CD14-positive monocyte (primary cell): Measurements from ENCODE around the gene PERCC1. TPM values are rescaled to one million over a fixed set of nuclear protein-coding genes. Genes with fewer than 3 reads are reported as not detected.
A peak's percentile ranks its signal among the peaks of the same experiment; 100 is the strongest.

Source experiments
- DNase-seq, 3 donors: peaks; one replicate each; pipeline ENCODE4 v3.0.0-alpha.2; 2011 to 2022
- H2AFZ ChIP-seq: 2 replicates; pipeline ENCODE4 v1.6.0; 2012; ENCODE audit warnings: mild to moderate bottlenecking, low read depth, low read length, inconsistent platforms; ENCODE audit not compliant: insufficient read depth, poor library complexity, severe bottlenecking
- H3K27ac ChIP-seq, 2 donors: 1 replicate in 1 of 2; 2 replicates in 1 of 2; pipeline ENCODE4 v1.5.1; 2012 to 2013; ENCODE audit warnings: low read length in 2 of 2, control low read depth in 1 of 2, inconsistent platforms in 1 of 2, low read depth in 1 of 2, mild to moderate bottlenecking in 1 of 2
- H3K27me3 ChIP-seq, 2 donors: one replicate each; pipeline versions ENCODE4 v1.6.0 to v1.6.1; 2011 to 2013; ENCODE audit warnings: low read length in 2 of 2; ENCODE audit not compliant: control insufficient read depth in 2 of 2, insufficient read depth in 2 of 2
- H3K36me3 ChIP-seq, 2 donors: replicated peaks in 1 of 2; 1 replicate in 1 of 2; 2 replicates in 1 of 2; pipeline versions ENCODE4 v1.5.1 to v1.6.1; 2012 to 2013; ENCODE audit warnings: low read length in 2 of 2, control low read depth in 1 of 2, inconsistent platforms in 1 of 2, mild to moderate bottlenecking in 1 of 2; ENCODE audit not compliant: insufficient read depth in 2 of 2, control insufficient read depth in 1 of 2
- H3K4me1 ChIP-seq, 2 donors: 1 replicate in 1 of 2; 2 replicates in 1 of 2; pipeline versions ENCODE4 v1.5.1 to v1.6.1; 2012 to 2013; ENCODE audit warnings: low read length in 2 of 2, control low read depth in 1 of 2, inconsistent platforms in 1 of 2, mild to moderate bottlenecking in 1 of 2, moderate library complexity in 1 of 2; ENCODE audit not compliant: insufficient read depth in 2 of 2, control insufficient read depth in 1 of 2
- H3K4me2 ChIP-seq: replicated peaks from 2 replicates; pipeline ENCODE3; 2012; ENCODE audit warnings: low read length, moderate library complexity, mild to moderate bottlenecking; ENCODE audit not compliant: poor library complexity, severe bottlenecking; ENCODE audit errors: extremely low read depth
- H3K4me3 ChIP-seq, 3 experiments: fragments of 200-600 bp in 1 of 3; sonication (generic) in 1 of 3; replicated peaks in 1 of 3; 1 replicate in 2 of 3; 2 replicates in 1 of 3; pipeline ENCODE4 v1.5.1; 2011 to 2013; ENCODE audit warnings: low read length in 3 of 3, mild to moderate bottlenecking in 3 of 3, control low read depth in 2 of 3, low read depth in 2 of 3, inconsistent platforms in 1 of 3, moderate library complexity in 1 of 3
- H3K79me2 ChIP-seq: 2 replicates; pipeline ENCODE4 v1.6.0; 2012; ENCODE audit warnings: mild to moderate bottlenecking, control low read depth, inconsistent platforms, low read length, moderate library complexity; ENCODE audit not compliant: insufficient read depth
- H3K9ac ChIP-seq: 2 replicates; pipeline ENCODE4 v1.6.0; 2017; ENCODE audit warnings: low read length, mild to moderate bottlenecking; ENCODE audit not compliant: insufficient read depth, poor library complexity, severe bottlenecking
- H3K9me3 ChIP-seq, 2 donors: replicated peaks in 1 of 2; 1 replicate in 1 of 2; 2 replicates in 1 of 2; pipeline versions ENCODE4 v1.5.1 to v1.6.1; 2012 to 2013; ENCODE audit warnings: low read length in 2 of 2, control low read depth in 1 of 2; ENCODE audit not compliant: control insufficient read depth in 1 of 2, insufficient read depth in 1 of 2
- H4K20me1 ChIP-seq: 2 replicates; pipeline ENCODE4 v1.6.0; 2012; ENCODE audit warnings: mild to moderate bottlenecking, low read length, control low read depth, moderate library complexity; ENCODE audit not compliant: insufficient read depth
- H3K27ac Mint-ChIP-seq, 7 donors: one replicate each; pipeline ENCODE4 v1.8.0; 2020; ENCODE audit warnings: mild to moderate bottlenecking in 7 of 7, mixed read lengths in 7 of 7, moderate library complexity in 6 of 7, inconsistent platforms in 2 of 7
- H3K27me3 Mint-ChIP-seq, 3 donors: one replicate each; pipeline ENCODE4 v1.8.0; 2021 to 2022; ENCODE audit warnings: low read depth in 3 of 3, mild to moderate bottlenecking in 3 of 3, mixed read lengths in 3 of 3, moderate library complexity in 3 of 3, inconsistent platforms in 1 of 3
- H3K36me3 Mint-ChIP-seq, 2 donors: one replicate each; pipeline ENCODE4 v1.8.0; 2020; ENCODE audit warnings: mixed read lengths in 2 of 2, inconsistent platforms in 1 of 2, mild to moderate bottlenecking in 1 of 2
- H3K4me1 Mint-ChIP-seq: one replicate; pipeline ENCODE4 v1.8.0; 2020; ENCODE audit warnings: mild to moderate bottlenecking, mixed read lengths
- H3K4me3 Mint-ChIP-seq, 2 donors: one replicate each; pipeline ENCODE4 v1.8.0; 2020; ENCODE audit warnings: mild to moderate bottlenecking in 2 of 2, mixed read lengths in 2 of 2, moderate library complexity in 1 of 2
- H3K9me3 Mint-ChIP-seq, 7 donors: one replicate each; pipeline ENCODE4 v1.8.0; 2020 to 2022; ENCODE audit warnings: mixed read lengths in 7 of 7, mild to moderate bottlenecking in 6 of 7, moderate library complexity in 6 of 7, inconsistent platforms in 2 of 7
- WGBS: methylation state at CpG from one replicate; pipeline ENCODE4 v1.1.5; 2013; ENCODE audit warnings: missing lambda C conversion rate; ENCODE audit not compliant: insufficient coverage; 5-methylcytosine and 5-hydroxymethylcytosine counted together
- intact Hi-C, 2 donors: fragments of 100-400 bp; cut with micrococcal nuclease; formaldehyde crosslinking; loops; one replicate each; pipeline versions ENCODE4 v1.15.0 to v1.15.1; 2023
- polyA plus RNA-seq, 3 donors: library from polyadenylated mRNA; depleted of rRNA in 1 of 3; unstranded in 2 of 3; stranded (reverse) in 1 of 3; fragments of 300-500 nt in 2 of 3; fragments of >200 nt in 1 of 3; fragmentation: Illumina TruSeq in 2 of 3; gene quantifications; 1 replicate in 2 of 3; 2 replicates in 1 of 3; pipeline ENCODE4 v1.2.3, GENCODE V29; 2012 to 2021
- TF ChIP-seq, protein P1 (sequence below): fragments of 200-600 bp; IDR thresholded peaks from one replicate; pipeline ENCODE4 v1.8.0; 2022; ENCODE audit warnings: antibody characterized with exemption, mild to moderate bottlenecking

Gene PERCC1
- polyA plus RNA-seq, 3 donors = not detected

- H2AFZ ChIP-seq = no peak overlapping the region
- WGBS = 97% methylated on average over 24 of the region's 30 CpGs
- Mint-ChIP-seq H3K36me3 (peaks cover 58 to 87% of the 10 kb centered on the region in 2 donors), H3K27me3 (peaks cover 0 to 3% (median 0%) of the 10 kb centered on the region in 3 donors), H3K4me1 (no peaks in the 10 kb centered on the region), H3K27ac (peak overlapping the region in 2 of 7 donors; percentile 32 to 66), H3K4me3 (no peak overlapping the region), H3K9me3 (no peaks in the 10 kb centered on the region)
- peaks cover 74 to 96% of the 10 kb centered on the region in 2 donors for H3K36me3 ChIP-seq
- H3K9ac ChIP-seq = no peak overlapping the region
- peaks cover 53% of the 10 kb centered on the region for H3K79me2 ChIP-seq
- H3K27me3 ChIP-seq = no peaks in the 10 kb centered on the region
- intact Hi-C loops = no loop called here
- H3K9me3 ChIP-seq = no peaks in the 10 kb centered on the region
- DNase-seq = no peak
- H3K27ac ChIP-seq = no peak overlapping the region
- no peak overlapping the region for H3K4me3 ChIP-seq
- H3K4me1 ChIP-seq = no peaks in the 10 kb centered on the region
- TF ChIP-seq, protein P1, sequence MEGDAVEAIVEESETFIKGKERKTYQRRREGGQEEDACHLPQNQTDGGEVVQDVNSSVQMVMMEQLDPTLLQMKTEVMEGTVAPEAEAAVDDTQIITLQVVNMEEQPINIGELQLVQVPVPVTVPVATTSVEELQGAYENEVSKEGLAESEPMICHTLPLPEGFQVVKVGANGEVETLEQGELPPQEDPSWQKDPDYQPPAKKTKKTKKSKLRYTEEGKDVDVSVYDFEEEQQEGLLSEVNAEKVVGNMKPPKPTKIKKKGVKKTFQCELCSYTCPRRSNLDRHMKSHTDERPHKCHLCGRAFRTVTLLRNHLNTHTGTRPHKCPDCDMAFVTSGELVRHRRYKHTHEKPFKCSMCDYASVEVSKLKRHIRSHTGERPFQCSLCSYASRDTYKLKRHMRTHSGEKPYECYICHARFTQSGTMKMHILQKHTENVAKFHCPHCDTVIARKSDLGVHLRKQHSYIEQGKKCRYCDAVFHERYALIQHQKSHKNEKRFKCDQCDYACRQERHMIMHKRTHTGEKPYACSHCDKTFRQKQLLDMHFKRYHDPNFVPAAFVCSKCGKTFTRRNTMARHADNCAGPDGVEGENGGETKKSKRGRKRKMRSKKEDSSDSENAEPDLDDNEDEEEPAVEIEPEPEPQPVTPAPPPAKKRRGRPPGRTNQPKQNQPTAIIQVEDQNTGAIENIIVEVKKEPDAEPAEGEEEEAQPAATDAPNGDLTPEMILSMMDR = no peak
- H3K4me2 ChIP-seq = no peak overlapping the region
- peaks cover 83% of the 10 kb centered on the region for H4K20me1 ChIP-seq
Measured at GRCh38 chr16:1460602-1461138, 29.8 kb downstream of the PERCC1 start.

GRCh38 chr16:1461146-1461545 is 30.3 kb downstream of the PERCC1 start:
- no peak for DNase-seq
- H3K4me3 ChIP-seq = no peak overlapping the region
- H3K9me3 Mint-ChIP-seq = no peaks in the 10 kb centered on the region
- TF ChIP-seq, protein P1 = no peak
- peaks cover 73 to 96% of the 10 kb centered on the region in 2 donors for H3K36me3 ChIP-seq
- no peaks in the 10 kb centered on the region for H3K4me1 Mint-ChIP-seq
- H3K79me2 ChIP-seq = peaks cover 58% of the 10 kb centered on the region
- no peaks in the 10 kb centered on the region for H3K9me3 ChIP-seq
- no peak overlapping the region for H3K4me3 Mint-ChIP-seq
- H3K27ac ChIP-seq = no peak overlapping the region
- intact Hi-C loops = no loop called here
- WGBS = 94% methylated on average over 16 of the region's 24 CpGs
- H3K36me3 Mint-ChIP-seq = peaks cover 54 to 83% of the 10 kb centered on the region in 2 donors
- H3K27me3 ChIP-seq = no peaks in the 10 kb centered on the region
- H3K4me1 ChIP-seq = no peaks in the 10 kb centered on the region
- peaks cover 83% of the 10 kb centered on the region for H4K20me1 ChIP-seq
- no peak overlapping the region for H3K9ac ChIP-seq
- no peak overlapping the region for H2AFZ ChIP-seq
- peak overlapping the region in 1 of 7 donors; percentile 86 for H3K27ac Mint-ChIP-seq
- H3K4me2 ChIP-seq = no peak overlapping the region
- peaks cover 0 to 3% (median 0%) of the 10 kb centered on the region in 3 donors for H3K27me3 Mint-ChIP-seq
